SK-N-MC (cell line): ENCODE results near the gene BPIFB2.

Experiments used
- DNase-seq: peaks from one replicate; pipeline ENCODE4 v3.0.0-alpha.2; 2011; ENCODE audit warnings: low read depth, low spot score
- H3K27ac ChIP-seq: fragments of 200-600 bp; sonication (generic); 2 replicates; pipeline ENCODE4 v1.5.1; 2016; ENCODE audit warnings: mixed run types
- H3K36me3 ChIP-seq: fragments of 200-600 bp; sonication (generic); 2 replicates; pipeline ENCODE4 v1.6.1; 2017; ENCODE audit warnings: antibody characterized with exemption, low read length, mixed read lengths; ENCODE audit not compliant: insufficient read depth
- H3K4me3 ChIP-seq: fragments of 200-600 bp; sonication (generic); 2 replicates; pipeline ENCODE4 v1.5.1; 2016
- H3K9ac ChIP-seq: fragments of 200-600 bp; sonication (generic); 2 replicates; pipeline ENCODE4 v1.8.0; 2017; ENCODE audit warnings: mixed run types, mixed read lengths; ENCODE audit not compliant: insufficient read length
- H3K9me3 ChIP-seq: fragments of 200-600 bp; sonication (generic); 2 replicates; pipeline ENCODE4 v1.6.1; 2017; ENCODE audit warnings: low read depth, mild to moderate bottlenecking, antibody characterized with exemption, low read length, moderate library complexity, mixed read lengths
- EZH2 ChIP-seq: fragments of 200-600 bp; sonication (generic); IDR thresholded peaks from one replicate; pipeline ENCODE4 v1.6.1; 2017; ENCODE audit warnings: antibody characterized with exemption
- FOXP2 ChIP-seq: optimal IDR thresholded peaks from 2 replicates; pipeline ENCODE3; 2011; ENCODE audit warnings: mild to moderate bottlenecking, moderate library complexity; ENCODE audit not compliant: insufficient read depth; ENCODE audit errors: extremely low read length, control extremely low read depth
- POLR2AphosphoS5 ChIP-seq: IDR thresholded peaks from 2 replicates; pipeline ENCODE4 v1.6.1; 2012; ENCODE audit warnings: mild to moderate bottlenecking, low read depth, low read length, borderline replicate concordance

BPIFB2 gene

DNA sequence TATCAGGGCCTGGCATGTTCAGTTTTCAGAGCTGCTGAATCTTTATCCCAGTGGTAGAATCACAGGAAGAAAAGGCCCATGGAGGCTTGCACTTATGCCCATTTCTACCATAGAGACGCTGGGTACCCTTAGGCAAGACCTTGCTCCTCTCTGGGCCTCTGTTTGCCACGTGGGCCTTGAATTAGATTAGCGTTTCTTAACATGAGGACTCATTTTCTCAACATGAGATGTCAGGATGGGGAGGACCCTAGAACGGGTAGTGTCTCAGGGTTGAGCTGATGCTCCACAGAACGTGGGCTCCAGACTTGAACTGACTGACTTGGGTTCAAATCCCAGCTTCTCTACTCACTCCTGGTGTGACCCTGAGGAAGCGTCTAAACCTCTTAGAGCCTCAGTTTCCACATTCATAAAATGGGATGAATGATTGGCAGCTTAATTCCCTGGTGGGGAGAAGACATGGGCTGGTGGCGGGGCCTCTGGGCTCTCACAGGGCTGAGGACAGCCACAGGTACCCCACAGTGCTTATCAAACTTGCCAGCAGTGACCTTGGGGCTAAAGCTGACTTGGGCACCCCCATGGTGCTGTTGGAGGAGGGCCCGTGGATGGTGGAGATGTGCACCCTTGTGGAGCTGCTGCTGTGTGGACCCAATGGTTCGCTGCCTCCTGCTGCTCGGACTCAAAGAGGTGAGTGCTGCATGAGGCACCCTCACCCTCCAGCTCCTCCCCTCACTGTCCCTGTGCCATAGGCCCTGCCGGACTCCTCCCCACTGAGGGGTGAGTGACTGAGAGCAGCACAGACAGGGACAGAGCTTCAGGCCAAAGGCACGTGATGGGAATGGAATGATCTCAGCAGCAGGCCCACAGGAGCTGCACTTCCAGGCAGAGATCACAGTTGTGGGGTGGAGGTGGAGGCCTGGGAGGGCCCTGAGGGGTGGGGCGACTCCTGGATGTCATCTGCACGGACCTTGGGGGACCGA is 31.5 kb upstream of the BPIFB2 start:
- Histone ChIP-seq H3K9me3 (no peaks in the 10 kb centered on the region), H3K36me3 (no peaks in the 10 kb centered on the region), H3K27ac (no peak overlapping the region), H3K9ac (no peak overlapping the region), H3K4me3 (no peak overlapping the region)
- no peak for DNase-seq
- TF ChIP-seq EZH2 (no peak), POLR2AphosphoS5 (no peak), FOXP2 (no peak)

DNA sequence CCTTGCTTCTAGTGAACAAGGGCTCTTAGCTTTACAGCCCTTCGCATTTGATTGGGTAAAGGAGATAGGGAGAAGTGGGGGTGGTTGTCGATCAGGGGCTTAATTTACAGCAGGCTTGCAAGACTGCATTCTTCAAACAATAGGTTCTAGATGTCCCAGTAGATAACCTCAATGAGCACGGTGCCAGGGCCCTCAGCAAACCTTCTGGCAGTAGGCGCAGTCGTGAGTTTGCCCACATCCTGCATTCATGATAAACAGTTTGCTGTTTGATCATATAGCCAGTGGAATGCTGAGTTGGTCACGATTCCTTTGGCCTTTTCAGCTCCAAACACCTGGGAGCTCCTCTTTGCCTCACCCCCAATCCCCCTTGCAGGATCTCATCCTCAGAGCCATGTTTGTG is 30.8 kb upstream of the BPIFB2 start:
- no peak for TF ChIP-seq EZH2
- no peak for TF ChIP-seq FOXP2
- no peak for TF ChIP-seq POLR2AphosphoS5
- no peak overlapping the region for H3K9ac ChIP-seq
- DNase-seq = no peak
- H3K9me3 ChIP-seq = no peaks in the 10 kb centered on the region
- H3K27ac ChIP-seq = no peak overlapping the region
- no peak overlapping the region for H3K4me3 ChIP-seq
- H3K36me3 ChIP-seq = no peaks in the 10 kb centered on the region

DNA sequence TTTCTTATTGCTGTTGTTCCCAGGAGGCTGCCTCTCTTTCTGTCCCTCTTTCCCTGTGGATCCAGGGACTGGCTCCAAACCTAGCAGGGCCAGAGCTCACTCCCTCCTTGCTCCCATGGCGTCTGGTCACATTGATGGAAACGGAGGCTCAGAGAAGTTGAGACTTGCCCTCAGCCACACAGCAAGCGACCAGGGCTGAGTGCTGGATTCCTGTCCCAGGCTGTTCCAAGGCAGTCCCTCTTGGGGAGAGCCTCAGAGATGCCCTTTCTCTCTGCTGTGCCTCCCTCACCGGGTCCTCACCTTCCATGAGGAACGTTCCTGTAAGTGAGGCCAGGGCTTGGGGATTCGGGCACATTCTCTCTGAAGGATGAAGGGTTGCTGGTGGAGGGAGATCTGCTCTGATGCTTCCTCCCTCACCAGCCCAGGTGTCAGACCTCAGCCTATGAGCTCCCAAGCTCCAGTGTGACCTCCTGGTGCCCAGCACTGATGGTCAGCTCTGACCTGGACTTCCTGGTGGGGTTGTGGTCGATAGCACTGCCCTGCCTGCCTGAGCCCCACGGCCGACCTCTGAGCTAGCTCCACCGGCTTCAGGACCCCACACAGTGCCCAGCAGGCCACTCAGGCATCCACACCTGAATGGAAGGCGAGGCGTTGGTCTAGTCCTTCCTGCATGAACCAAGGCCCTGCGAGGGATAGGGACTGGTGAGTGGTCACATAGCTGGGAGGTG is 30.1 kb upstream of the BPIFB2 start:
- Histone ChIP-seq H3K4me3 (no peak overlapping the region), H3K9ac (no peak overlapping the region), H3K9me3 (no peaks in the 10 kb centered on the region), H3K36me3 (no peaks in the 10 kb centered on the region), H3K27ac (no peak overlapping the region)
- TF ChIP-seq EZH2 (no peak), POLR2AphosphoS5 (no peak), FOXP2 (no peak)
- no peak for DNase-seq

DNA sequence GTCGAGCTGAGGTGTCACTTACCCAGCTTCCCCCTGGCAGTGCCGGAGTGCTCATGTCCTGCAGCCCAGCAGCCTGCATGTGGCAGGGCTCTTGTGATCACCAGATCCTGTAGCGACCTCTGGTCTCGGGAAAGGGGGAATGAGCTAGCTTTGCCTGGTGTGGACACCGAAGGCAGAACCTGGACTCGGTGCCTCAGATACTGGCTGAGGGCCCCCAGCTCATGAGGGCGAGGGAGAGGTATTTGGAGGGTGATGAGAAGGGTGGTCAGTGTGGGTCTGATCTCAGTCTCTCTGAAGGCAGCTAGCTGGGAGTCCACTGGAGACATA is 29.5 kb upstream of the BPIFB2 start:
- no peak overlapping the region for H3K27ac ChIP-seq
- TF ChIP-seq EZH2 (no peak), FOXP2 (no peak), POLR2AphosphoS5 (no peak)
- no peak overlapping the region for H3K4me3 ChIP-seq
- no peak for DNase-seq
- no peaks in the 10 kb centered on the region for H3K36me3 ChIP-seq
- no peaks in the 10 kb centered on the region for H3K9me3 ChIP-seq
- no peak overlapping the region for H3K9ac ChIP-seq

DNA sequence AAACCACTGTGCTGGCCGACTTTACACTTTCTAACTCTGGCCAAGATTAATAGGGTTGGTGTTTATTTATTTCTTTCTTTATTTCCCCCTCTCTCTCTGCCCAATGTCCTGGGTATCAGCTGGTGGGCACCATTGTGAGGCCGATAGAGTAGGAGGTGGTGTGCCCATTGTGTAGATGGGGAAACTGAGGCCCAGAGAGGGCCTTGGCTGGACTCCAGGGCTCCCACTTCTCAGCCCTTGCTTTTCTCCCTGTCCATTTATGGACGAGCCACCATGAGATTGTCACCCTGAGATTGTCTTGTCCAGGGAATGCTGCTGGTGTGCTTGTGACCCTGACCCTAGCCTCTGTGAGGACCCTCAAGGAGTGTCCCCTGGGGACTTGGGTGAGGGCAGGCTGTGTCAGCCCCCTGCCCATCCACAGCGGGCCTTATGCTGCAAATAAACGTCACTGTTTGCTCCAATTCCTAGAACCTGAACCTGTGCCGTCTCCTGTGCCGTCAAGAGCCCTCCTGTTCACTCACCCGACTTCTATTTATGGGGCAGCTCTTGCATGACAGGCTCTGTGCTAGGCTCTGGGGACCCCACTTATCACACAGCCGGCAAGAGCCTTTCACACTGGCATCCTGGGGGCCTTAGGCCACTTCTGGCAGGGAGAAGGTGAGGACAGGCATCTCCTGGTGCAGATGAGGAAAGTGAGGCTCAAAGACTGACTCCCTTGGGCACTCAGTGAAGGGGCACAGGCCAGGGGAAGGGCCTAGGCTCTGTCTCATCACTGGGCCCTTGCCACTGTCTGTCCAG is 28.1 kb upstream of the BPIFB2 start:
- Histone ChIP-seq H3K4me3 (no peak overlapping the region), H3K27ac (no peak overlapping the region), H3K36me3 (no peaks in the 10 kb centered on the region), H3K9ac (no peak overlapping the region), H3K9me3 (no peaks in the 10 kb centered on the region)
- TF ChIP-seq POLR2AphosphoS5 = no peak
- TF ChIP-seq FOXP2 = no peak
- DNase-seq = no peak

DNA sequence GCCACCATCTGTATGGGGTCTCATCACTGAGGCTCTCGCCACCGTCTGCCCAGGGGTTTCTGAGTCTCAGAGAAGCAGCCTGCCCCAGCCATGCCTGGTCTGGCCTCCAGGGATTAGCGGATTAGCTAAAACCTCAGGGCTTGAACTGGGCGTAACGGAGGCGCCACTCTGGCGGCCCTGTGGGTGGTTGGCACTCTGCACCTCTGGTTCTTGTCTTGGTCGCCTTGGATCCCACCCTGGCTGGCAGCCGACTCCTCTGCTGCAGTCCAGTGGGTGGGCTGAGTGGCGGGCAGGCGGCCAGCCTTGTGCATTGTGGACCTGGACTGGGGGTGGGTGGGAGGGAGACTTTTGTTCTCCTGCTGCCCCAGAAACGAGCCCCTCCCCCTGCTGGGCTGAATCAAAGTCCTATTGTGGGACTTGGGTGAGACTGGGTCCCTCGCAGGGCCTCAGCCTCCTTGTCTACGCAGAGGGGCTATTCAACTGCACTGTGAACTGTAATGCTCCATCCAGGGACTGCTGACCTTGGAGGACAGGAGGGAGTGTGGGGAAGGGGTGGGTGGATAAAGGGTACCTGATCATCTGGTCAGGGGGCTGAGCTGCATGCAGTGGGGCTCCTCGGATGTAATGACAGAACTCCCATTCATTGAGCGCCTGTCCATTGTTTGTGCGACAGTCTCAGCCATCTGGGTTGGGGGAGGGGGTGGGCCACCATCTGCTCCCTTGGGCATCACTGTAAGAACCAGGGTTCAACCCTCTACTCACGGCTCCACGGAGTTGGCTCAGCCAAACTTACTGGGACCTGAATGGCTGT is 27.2 kb upstream of the BPIFB2 start:
- no peaks in the 10 kb centered on the region for H3K36me3 ChIP-seq
- no peak overlapping the region for H3K27ac ChIP-seq
- H3K4me3 ChIP-seq = no peak overlapping the region
- TF ChIP-seq POLR2AphosphoS5 (no peak), FOXP2 (no peak), EZH2 (no peak)
- DNase-seq = no peak
- no peaks in the 10 kb centered on the region for H3K9me3 ChIP-seq
- no peak overlapping the region for H3K9ac ChIP-seq

DNA sequence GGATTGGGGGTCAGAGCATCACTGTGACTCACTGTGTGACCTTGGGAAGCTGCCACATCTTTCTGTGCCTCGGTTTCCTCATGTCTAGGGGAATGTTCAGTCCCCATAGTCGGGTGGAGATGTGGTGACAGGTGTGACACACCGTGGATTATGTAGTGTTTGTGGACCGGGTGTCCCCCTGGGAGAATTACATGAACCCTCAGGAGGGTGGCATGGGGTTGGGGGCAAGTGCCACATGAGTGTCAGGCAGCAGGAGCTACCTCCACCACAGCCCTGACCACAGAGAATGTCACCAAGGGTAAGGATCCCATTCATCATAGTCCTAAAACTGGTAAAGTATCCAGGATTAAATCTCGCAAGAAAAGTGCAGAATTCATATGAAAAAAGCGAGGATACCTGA is 26.5 kb upstream of the BPIFB2 start:
- no peaks in the 10 kb centered on the region for H3K9me3 ChIP-seq
- no peak overlapping the region for H3K4me3 ChIP-seq
- TF ChIP-seq FOXP2 (no peak), EZH2 (no peak)
- no peak overlapping the region for H3K9ac ChIP-seq
- H3K27ac ChIP-seq = no peak overlapping the region
- DNase-seq = no peak
- H3K36me3 ChIP-seq = no peaks in the 10 kb centered on the region
